Measurements from ENCODE around the gene TMEM14C.
A peak's percentile ranks its signal among the peaks of the same experiment; 100 is the strongest.
"Not testable (repeated sequence)": the region's sequence is repeated elsewhere in the genome, so short reads cannot be mapped to it uniquely, and the experiment has no call there.

DNA sequence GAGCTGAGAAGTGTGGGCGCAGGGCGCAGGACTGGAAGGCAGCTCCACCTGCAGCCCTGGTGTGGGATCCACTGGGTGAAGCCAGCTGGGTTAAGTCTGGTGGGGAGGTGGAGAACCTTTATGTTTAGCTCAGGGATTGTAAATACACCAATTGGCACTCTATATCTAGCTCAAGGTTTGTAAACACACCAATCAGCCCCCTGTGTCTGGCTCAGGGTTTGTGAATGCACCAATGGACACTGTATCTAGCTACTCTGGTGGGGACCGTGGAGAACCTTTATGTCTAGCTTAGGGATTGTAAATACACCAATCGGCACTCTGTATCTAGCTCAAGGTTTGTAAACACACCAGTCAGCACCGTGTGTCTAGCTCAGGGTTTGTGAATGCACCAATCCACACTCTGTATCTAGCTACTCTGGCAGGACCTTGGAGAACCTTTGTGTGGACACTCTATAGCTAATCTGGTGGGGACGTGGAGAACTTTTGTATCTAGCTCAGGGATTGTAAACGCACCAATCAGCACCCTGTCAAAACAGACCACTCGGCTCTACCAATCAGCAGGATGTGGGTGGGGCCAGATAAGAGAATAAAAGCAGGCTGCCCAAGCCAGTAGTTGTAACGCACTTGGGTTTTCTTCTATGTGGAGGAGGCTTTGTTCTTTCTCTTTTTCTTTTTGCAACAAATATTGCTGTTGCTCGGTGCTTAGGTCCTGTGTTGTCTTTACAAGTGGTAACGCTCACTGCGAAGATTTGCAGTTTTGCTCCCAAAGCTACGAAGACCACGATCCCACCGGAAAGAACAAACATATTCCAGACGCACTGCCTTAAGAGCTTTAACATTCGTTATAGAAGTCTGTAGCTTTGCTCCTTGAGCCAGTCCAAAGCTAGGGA lies 1.7 kb upstream of the TMEM14C start:
- TF ChIP-seq, protein P1, sequence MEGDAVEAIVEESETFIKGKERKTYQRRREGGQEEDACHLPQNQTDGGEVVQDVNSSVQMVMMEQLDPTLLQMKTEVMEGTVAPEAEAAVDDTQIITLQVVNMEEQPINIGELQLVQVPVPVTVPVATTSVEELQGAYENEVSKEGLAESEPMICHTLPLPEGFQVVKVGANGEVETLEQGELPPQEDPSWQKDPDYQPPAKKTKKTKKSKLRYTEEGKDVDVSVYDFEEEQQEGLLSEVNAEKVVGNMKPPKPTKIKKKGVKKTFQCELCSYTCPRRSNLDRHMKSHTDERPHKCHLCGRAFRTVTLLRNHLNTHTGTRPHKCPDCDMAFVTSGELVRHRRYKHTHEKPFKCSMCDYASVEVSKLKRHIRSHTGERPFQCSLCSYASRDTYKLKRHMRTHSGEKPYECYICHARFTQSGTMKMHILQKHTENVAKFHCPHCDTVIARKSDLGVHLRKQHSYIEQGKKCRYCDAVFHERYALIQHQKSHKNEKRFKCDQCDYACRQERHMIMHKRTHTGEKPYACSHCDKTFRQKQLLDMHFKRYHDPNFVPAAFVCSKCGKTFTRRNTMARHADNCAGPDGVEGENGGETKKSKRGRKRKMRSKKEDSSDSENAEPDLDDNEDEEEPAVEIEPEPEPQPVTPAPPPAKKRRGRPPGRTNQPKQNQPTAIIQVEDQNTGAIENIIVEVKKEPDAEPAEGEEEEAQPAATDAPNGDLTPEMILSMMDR (IDR thresholded peaks at IDR 0.05; ENCODE audit: low read length) = peak; percentile 16; the same call in 1 of the 2 replicates
- not testable (repeated sequence) for TF ChIP-seq EZH2 (optimal IDR thresholded peaks at IDR 0.05; ENCODE audit: low read depth, low read length)
